Fibroblast of villous mesenchyme (primary cell): ENCODE data around the gene UNKL. TPM values are rescaled to one million over a fixed set of nuclear protein-coding genes. Genes with fewer than 3 reads are reported as not detected.

Experiments used
- DNase-seq: peaks from one replicate; pipeline ENCODE4 v3.0.0-alpha.2; 2010; ENCODE audit warnings: low read depth
- H3K4me3 ChIP-seq: 2 replicates; pipeline ENCODE4 v1.5.1; 2011; ENCODE audit warnings: low read depth, mild to moderate bottlenecking, low read length
- total RNA-seq: library from RNA; depleted of rRNA; stranded (reverse); fragments of >200 nt; gene quantifications from 2 replicates; pipeline ENCODE4 v1.2.3, GENCODE V29; 2012
- TF ChIP-seq, protein P1 (sequence below): IDR thresholded peaks from 2 replicates; pipeline ENCODE4 v1.5.1; 2012; ENCODE audit warnings: low read depth, mild to moderate bottlenecking, low read length; ENCODE audit not compliant: insufficient read depth

The UNKL gene
- total RNA-seq, 1 donor: 7.8 TPM

DNA sequence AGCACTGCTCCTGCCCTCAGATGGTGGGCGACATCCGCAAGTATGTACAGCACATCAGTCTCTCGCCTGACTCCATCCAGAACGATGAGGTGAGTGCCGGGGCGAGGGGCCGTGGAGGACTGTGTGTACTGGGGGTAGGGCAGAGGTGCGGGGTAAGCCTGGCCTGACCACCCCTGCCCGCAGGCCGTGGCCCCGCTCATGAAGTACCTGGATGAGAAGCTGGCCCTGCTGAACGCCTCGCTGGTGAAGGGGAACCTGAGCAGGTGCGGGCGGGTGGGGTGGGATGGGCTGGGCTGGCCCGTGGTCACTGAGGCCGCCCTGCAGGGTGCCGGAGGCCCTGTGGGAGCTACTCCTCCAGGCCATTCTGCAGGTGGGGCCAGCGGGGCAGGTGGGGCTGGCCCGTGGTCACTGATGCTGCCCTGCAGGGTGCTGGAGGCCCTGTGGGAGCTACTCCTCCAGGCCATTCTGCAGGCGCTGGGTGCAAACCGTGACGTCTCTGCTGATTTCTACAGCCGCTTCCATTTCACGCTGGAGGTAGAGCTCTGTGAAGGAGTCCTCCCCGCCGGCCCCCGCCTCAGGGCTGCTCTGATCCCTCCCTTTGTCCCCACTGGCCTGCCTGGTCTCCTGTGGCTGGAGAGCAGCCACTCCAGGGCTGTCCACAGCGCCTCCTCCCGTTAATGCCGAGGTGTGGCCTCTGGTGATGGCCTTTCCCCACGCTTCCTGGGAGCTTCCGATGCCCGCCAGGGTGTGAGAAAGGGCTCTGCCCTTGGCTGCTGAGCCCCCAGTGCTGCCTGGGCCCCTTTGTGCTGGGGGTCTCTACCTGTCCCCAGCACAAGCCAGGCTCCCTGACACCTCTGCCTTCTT is 67.8 kb downstream of the UNKL start:
- no peak overlapping the region for H3K4me3 ChIP-seq
- TF ChIP-seq, protein P1, sequence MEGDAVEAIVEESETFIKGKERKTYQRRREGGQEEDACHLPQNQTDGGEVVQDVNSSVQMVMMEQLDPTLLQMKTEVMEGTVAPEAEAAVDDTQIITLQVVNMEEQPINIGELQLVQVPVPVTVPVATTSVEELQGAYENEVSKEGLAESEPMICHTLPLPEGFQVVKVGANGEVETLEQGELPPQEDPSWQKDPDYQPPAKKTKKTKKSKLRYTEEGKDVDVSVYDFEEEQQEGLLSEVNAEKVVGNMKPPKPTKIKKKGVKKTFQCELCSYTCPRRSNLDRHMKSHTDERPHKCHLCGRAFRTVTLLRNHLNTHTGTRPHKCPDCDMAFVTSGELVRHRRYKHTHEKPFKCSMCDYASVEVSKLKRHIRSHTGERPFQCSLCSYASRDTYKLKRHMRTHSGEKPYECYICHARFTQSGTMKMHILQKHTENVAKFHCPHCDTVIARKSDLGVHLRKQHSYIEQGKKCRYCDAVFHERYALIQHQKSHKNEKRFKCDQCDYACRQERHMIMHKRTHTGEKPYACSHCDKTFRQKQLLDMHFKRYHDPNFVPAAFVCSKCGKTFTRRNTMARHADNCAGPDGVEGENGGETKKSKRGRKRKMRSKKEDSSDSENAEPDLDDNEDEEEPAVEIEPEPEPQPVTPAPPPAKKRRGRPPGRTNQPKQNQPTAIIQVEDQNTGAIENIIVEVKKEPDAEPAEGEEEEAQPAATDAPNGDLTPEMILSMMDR: peak; percentile 32
- DNase-seq: no peak

DNA sequence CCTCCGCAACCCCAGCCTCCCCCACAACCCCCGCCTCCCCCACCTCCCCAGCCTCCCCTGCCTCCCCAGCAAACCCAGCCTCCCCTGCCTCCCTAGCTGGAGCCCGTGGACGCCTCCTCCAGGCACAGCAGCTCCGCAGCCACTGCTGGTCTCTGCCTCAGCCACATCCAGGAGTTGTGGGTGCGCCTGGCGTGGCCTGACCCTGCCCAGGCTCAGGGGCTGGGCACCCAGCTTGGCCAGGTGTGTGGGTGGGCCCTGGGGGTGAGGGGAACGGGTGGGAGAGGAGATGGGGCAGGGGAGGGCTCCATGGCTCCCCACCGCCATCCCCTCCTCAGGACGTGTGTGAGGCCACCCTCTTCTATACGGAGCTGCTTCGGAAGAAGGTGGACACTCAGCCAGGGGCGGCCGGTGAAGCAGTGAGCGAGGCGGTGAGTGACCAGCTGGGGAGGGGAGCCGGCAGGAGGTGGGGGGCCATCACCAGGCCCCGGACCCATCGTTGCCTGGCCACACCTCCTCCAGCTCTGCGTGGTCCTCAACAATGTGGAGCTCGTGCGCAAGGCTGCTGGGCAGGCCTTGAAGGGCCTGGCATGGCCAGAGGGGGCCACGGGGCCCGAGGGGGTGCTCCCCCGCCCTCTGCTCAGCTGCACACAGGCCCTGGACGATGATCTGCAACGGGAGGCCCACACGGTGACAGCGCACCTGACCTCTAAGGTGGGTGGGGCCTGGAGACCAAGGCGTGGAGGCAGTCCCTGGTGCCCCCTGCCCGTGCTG is 68.7 kb downstream of the UNKL start:
- H3K4me3 ChIP-seq: no peak overlapping the region

DNA sequence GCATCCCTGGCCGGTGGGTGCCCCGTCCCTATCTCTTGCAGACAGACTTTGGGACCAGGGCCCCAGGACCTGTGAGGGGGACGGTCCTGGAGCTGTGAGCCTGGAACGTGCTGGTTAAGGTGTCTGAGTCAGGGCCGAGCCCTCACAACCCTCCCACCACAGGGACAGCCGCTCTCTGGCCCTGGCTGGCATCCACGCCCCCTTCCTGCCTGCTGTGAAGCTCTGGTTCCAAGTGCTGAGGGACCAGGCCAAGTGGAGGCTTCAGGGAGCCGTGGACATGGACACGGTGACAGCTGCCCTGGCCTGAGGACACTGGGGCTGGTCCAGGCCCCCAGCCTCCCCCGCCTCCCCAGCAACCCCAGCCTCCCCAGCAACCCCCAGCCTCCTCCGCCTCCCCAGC is 69.4 kb downstream of the UNKL start:
- TF ChIP-seq, protein P1: no peak
- DNase-seq: no peak
- no peak overlapping the region for H3K4me3 ChIP-seq

More for the DNA sequence above, 68.7 kb downstream of the UNKL start:
- TF ChIP-seq, protein P1: no peak
- DNase-seq: no peak

DNA sequence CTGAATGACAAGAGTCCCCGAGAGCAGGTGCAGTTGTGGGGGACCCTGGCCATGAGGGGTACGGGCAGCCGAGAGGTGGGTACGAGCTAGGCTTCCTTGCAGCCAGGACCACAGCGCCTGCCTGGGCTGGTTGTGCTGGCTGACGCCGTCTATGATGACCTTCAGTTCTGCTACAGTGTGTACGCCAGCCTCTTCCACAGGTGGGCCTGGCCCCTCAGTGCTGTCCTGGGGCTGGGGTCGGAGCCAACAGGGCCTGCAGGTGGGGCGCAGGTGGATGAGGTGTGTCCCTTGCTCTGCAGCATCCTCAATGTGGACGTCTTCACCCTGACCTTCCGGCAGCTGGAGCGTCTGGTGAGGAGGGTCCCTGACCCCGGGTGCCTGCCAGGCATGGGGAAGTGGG is 70.0 kb downstream of the UNKL start:
- DNase-seq: no peak
- no peak overlapping the region for H3K4me3 ChIP-seq
- TF ChIP-seq, protein P1: no peak

DNA sequence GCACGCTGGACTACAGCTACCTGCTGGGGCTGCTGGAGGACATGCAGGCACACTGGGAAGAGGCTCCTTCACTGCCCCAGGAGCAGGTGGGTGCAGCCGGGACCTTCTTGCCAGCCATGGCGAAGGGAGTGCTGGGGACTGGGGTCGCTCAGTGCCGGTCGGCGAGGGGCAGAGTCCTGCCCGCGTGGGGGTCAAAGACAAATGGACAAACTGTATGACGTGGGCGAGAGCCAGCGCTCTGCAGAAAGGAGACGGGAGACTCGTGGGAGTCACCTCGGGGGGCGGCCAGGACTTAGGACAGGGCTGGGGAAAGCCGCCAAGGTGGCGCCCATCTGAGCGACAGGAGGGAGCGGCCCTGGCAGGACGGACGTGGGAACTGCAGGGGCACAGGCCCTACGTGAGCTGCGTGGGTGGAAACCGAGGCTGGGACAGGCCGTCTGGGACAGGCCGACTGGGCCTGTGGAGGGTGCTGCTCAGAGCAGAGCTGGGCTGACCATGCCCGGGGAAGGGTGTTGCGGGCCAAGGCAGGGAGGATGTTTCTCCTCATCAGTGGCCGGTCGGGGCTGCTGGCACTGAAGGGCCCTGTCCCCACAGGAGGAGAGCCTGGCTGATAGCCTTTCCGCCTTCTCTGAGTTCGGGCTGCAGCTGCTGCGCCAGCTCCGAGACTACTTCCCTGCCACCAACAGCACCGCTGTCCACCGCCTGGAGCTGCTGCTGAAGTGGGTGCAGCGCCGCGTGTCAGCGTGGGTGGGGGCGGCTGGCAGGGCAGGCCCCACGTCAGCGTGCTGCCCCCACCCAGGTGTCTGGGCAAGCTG is 70.9 kb downstream of the UNKL start:
- TF ChIP-seq, protein P1: no peak
- DNase-seq: no peak
- peak overlapping the region; percentile 32 for H3K4me3 ChIP-seq

DNA sequence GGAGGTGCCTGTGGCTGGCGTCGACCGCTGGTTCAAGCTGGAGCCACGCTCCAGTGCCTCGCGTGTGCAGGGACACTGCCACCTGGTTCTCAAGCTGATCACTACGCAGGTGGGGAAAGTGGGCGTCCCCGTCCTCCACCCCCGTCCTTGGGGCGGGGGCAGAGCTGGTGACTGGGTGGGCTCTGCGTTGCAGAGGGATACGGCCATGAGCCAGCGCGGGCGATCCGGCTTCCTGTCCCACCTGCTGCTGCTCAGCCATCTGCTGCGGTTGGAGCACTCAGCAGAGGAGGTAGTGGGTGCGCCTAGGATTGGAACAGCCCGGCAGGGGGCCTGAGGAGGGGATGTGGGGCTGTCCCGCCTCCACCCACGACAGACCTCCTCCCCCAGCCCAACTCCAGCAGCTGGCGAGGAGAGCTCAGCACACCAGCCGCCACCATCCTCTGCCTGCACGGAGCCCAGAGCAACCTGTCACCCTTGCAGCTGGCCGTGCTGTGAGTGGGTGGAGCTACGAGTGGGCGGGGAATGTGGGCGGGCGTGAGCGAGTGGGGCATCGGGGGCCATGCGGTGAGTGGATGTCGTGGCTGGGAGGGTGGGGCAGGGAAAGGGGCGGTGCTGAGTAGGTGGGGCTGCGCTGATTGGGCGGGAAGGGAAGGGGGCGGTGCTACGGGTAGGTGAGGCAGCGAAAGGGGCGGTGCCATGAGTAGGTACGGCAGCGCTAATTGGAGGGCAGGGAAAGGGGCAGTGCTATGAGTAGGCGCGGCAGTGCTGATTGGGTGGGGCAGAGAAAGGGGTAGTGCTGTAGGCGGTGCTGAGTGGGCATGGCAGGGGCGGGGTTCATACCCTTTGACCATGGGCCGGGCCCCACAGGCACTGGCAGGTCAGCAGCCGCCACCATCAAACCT is 71.7 kb downstream of the UNKL start:
- TF ChIP-seq, protein P1: no peak
- DNase-seq: peak; percentile 90
- peak overlapping the region; percentile 32 for H3K4me3 ChIP-seq
